Measurements from ENCODE around the gene MARK3.

- TF ChIP-seq NFE2L1 (CRISPR knock-in tag; IDR thresholded peaks at IDR 0.05; ENCODE audit: borderline replicate concordance), result no peak
- no peak for TF ChIP-seq ESRRA (CRISPR knock-in tag; IDR thresholded peaks at IDR 0.05; ENCODE audit: low read depth)
- TF ChIP-seq ZBTB26 (CRISPR knock-in tag; IDR thresholded peaks at IDR 0.05; ENCODE audit: borderline replicate concordance), result no peak
- TF ChIP-seq ZNF589 (CRISPR knock-in tag; conservative IDR thresholded peaks at IDR 0.05), result no peak
- TF ChIP-seq GMEB1 (CRISPR knock-in tag; IDR thresholded peaks at IDR 0.05; ENCODE audit: borderline replicate concordance), result no peak
- no peak for TF ChIP-seq ZNF629 (CRISPR knock-in tag; conservative IDR thresholded peaks at IDR 0.05)
- no peak for TF ChIP-seq PRDM15 (CRISPR knock-in tag; IDR thresholded peaks at IDR 0.05)
- no peak for TF ChIP-seq HOMEZ (CRISPR knock-in tag; IDR thresholded peaks at IDR 0.05; ENCODE audit: low read depth)
- no peak for TF ChIP-seq DPF2 (CRISPR knock-in tag; IDR thresholded peaks at IDR 0.05; ENCODE audit: borderline replicate concordance, low read depth)
Observed at GRCh38 chr14:103548463-103549351, 163.5 kb downstream of the MARK3 start.
